ENCODE measurements around the gene TPP1. TPM values are rescaled to one million over a fixed set of nuclear protein-coding genes. Genes with fewer than 3 reads are reported as not detected.

Gene TPP1
- total and polyA plus RNA-seq, 9 of the 15 experiments (the other 6 are each of a cell fraction or from before 2014, with no cell fraction given), result 7.5 to 75.8 (median 15.7) TPM

GRCh38 chr11:6574816-6575715 lies 44.2 kb downstream of the TPP1 start:
- Histone ChIP-seq H3K36me3 (ENCODE audit: control insufficient read depth, insufficient read depth, low read length) (no peaks in the 10 kb centered on the region), H3K27ac (ENCODE audit: extremely low read depth, low read depth, low read length) (no peak overlapping the region), H3K4me1 (replicated peaks in 1 of 2; ENCODE audit: control insufficient read depth in 2 of 2, insufficient read depth in 2 of 2, low read length in 2 of 2) (peaks cover 13 to 15% of the 10 kb centered on the region in 2 experiments), H3K9ac (ENCODE audit: insufficient read depth in 1 of 2, low read depth in 2 of 2, low read length in 2 of 2) (no peak overlapping the region), H3K4me2 (ENCODE audit: insufficient read depth, low read length) (no peak overlapping the region), H3K9me3 (replicated peaks; ENCODE audit: control insufficient read depth, insufficient read depth, low read depth, low read length) (no peaks in the 10 kb centered on the region), H2AFZ (ENCODE audit: low read depth, low read length) (no peak overlapping the region), H3K79me2 (ENCODE audit: control insufficient read depth, insufficient read depth, low read length) (no peaks in the 10 kb centered on the region), H3K9me1 (ENCODE audit: control insufficient read depth, insufficient read depth, low read length) (peaks cover 3% of the 10 kb centered on the region), H4K20me1 (replicated peaks; ENCODE audit: control insufficient read depth, insufficient read depth, low read length) (no peaks in the 10 kb centered on the region), H3K27me3 (ENCODE audit: control insufficient read depth in 2 of 2, insufficient read depth in 2 of 2, low read length in 2 of 2) (no peaks in the 10 kb centered on the region), H3K4me3 (no peak overlapping the region)
- intact Hi-C loops (cut with micrococcal nuclease) (no loop called here), in situ Hi-C loops (cut with MboI) (no loop called here)
- ChIA-PET POLR2A (interaction anchor here (0.6 to 1.8 kb wide), 3 partner anchors 12 to 28 kb away, joined by 3 to 8 read pairs (median 4); no protein-coding TSS in a partner anchor), CTCF (ENCODE audit: low intra/inter-chr PET ratio) (no interaction called here)
- no TSS peak for BruUV-seq (replicated peaks)
- 75% methylated on average over 6 of the region's 6 CpGs for WGBS (ENCODE audit: insufficient coverage, low coverage, missing lambda C conversion rate)
- no peak for DNase-seq (ENCODE audit: extremely low read depth in 1 of 4, low spot score in 3 of 4)
- no peak for ATAC-seq
- no peak for FAIRE-seq
- TF ChIP-seq STAG1 (CRISPR knock-in tag; IDR thresholded peaks at IDR 0.05; ENCODE audit: borderline replicate concordance) (no peak), E2F8 (IDR thresholded peaks at IDR 0.05; ENCODE audit: low read depth, partially characterized antibody) (no peak), RHOXF2B (CRISPR knock-in tag; conservative IDR thresholded peaks at IDR 0.05) (no peak), KHSRP (IDR thresholded peaks at IDR 0.05) (no peak), KDM1A (IDR thresholded peaks at IDR 0.05) (no peak), BMI1 (IDR thresholded peaks at IDR 0.05; ENCODE audit: low read length) (no peak), NUFIP1 (IDR thresholded peaks at IDR 0.05; ENCODE audit: partially characterized antibody) (no peak), KAT7 (CRISPR knock-in tag; IDR thresholded peaks at IDR 0.05; ENCODE audit: borderline replicate concordance) (no peak), SMAD1 (IDR thresholded peaks at IDR 0.05; ENCODE audit: low read depth, low read length, partially characterized antibody) (no peak), DEAF1 (CRISPR knock-in tag; IDR thresholded peaks at IDR 0.05) (no peak), CLOCK (CRISPR knock-in tag; IDR thresholded peaks at IDR 0.05; ENCODE audit: borderline replicate concordance) (no peak), NR4A1 (CRISPR knock-in tag; IDR thresholded peaks at IDR 0.05) (no peak), NR4A1 (tag; IDR thresholded peaks at IDR 0.05) (no peak)

Measured in K562 (cell line).